ENCODE results near the gene SPATA3.
A peak's percentile ranks its signal among the peaks of the same experiment; 100 is the strongest.

SPATA3 gene

DNA sequence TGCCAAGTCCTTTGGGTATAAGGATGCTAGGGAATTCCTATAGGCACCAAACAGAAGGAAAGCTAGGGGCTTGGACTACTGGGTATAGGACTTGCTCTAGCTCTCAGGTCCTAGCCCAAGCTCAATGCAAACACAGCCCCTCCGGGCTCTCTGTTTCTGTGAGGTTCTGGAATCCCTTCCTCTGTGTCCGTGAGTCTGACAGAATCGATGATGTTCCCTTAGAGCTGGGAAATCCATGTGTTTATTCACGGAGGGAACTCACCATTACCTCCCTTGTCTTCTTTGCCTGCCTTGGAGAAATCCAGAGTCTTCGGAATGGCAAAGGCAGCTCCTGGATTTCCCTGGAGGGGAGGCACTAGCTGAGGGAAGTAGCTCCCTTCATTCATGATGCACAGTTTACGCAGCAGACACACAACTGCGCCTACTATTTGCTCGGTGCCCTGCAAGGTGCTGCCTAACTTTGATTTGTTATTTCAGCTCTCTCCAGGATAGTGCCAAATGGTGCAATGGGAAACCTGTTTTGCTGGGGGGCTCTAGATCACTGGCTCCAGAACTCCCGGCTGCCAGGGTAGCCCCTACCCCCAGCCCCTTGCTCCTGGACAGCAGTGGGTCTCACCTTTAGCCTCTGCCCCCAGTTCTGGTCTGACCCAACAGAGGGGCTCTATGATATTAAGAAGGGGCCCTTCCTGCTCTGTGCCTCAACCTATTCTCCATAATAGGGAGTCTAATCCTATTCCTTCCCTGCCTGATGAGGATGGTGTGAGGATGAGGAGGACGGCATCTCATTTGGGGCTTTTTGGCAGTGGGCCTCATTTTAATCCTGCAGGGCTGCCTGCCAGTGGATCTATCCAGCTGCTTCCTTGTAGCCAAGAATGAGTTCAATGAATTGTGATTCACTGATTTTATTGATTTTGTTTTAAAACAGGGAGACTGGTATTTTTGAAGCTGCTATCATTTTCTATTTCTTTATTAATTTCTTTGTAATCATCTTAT is 52.3 kb downstream of the SPATA3 start:
- DNase-seq (ENCODE audit: low read depth in 4 of 4, low spot score in 1 of 4): no peak

- DNase-seq (ENCODE audit: low read depth in 4 of 4, low spot score in 1 of 4): no peak
Measured at GRCh38 chr2:231049286-231050017, 53.5 kb downstream of the SPATA3 start.

- no peak for DNase-seq (ENCODE audit: low read depth in 4 of 4, low spot score in 1 of 4)
Measured at GRCh38 chr2:231050018-231050901, 54.3 kb downstream of the SPATA3 start.

- no peak for DNase-seq (ENCODE audit: low read depth in 4 of 4, low spot score in 1 of 4)
Measured at GRCh38 chr2:231051116-231051515, 55.2 kb downstream of the SPATA3 start.

DNA sequence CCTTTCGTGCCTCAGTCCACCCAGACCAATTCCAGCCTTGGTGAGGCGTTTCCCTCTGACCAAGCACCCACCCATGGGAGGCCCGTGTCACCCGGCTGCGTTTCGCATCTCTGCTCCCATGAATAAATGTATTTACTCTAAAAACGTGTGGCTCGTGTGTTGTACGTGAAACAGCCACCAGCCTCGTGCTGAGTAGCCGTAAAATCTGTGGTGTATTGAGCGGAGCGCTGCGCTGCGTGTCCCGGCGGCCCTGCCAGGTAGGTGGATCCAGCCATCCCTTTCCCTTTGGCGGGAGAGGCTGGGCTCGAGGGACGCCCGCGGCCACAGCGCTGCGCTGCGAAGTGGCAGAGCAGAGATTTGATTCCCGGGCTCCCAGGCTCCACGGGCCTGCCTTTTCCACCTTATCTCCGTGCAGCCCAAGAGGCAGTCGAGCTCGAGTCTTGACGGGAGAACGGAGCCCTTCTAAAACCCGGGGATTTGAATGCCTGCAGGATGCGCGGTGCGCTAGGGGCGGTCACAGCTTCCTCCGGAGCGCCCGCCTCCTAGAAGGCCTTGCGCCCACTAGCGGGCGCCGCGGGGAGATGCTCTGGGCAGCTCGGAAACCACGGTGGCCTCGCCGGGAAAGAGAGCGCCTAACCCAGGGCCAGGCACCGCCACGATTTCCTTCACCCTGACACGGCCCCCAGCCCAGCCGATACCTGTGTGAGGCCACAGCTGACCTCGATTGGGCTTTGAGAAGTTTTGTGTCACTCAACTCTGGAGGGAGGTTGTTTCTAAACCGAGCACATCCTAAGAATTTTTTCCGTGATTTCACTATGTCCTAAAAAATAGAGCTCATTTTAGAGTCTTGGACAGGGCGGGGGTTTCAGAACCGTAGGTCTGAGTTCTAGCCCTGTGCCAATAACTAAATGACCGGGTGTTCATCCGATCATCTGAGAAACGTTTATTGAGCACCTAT is 56.9 kb downstream of the SPATA3 start:
- peak; percentile 63 to 76 (median 70) for DNase-seq (ENCODE audit: low read depth in 4 of 4, low spot score in 1 of 4)

- DNase-seq (ENCODE audit: low read depth in 4 of 4, low spot score in 1 of 4): no peak
Measured at GRCh38 chr2:231053846-231054245, 57.9 kb downstream of the SPATA3 start.

DNA sequence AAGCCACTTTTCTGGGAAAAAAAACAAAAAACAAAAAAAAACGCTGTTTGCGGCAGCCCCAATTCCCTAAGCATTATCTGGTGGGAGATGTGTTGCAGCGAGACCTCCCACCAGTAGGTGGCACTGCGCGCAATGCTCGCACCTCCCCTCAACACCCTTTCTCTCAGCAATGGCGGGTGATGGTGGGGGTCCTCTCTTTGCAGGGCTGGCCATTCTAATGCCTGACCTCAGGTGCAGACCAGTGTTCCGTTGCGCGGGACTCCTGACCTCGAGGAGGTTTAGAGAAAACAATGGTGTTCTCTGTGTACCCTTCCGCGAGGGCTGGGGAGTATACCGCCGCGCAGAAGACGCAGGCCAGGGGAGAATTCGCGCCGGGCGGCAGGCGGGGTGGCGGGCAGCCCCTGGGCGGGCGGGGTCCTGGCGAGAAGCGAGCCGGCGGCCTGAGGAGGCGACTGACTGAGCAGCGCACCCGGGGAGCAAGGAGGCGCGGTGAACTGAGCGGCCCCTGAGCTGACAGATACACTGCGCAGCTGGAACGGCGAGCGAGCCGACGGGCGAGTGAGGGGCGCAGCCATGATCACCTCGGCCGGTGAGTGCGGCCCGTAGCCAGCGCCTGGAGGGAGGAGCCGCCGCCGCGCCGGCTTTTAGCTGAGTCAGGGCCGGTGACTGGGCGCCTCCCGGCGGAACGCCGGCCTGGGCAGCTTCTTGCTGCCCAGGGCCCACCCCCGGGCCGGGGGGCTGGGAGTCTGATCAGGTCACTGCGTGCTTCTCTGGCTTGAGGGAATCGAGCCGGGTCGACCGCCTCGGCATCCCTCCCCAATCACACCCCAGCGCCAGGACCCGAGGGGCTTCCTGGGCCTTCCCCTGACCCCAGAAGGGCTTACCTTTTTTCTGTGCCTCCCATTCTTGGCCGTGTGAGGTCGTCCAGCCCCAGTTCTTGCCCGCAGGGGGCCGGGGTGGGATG is 60.8 kb downstream of the SPATA3 start, which contains the start of gene PSMD1:
Gene PSMD1, plus strand, starts transcription at position 415 of the 964 bp plus-strand sequence. Its CDS starts 159 bp downstream, at position 574.
- DNase-seq (ENCODE audit: low read depth in 4 of 4, low spot score in 1 of 4): peak; percentile 73 to 90 (median 88)

GRCh38 chr2:231057590-231057989 is 61.7 kb downstream of the SPATA3 start:
- DNase-seq (ENCODE audit: low read depth in 4 of 4, low spot score in 1 of 4): no peak
